Esophagus squamous epithelium (tissue), 4 donors: Measurements from ENCODE around the gene ATP11A.

Source experiments
- CTCF ChIP-seq, 6 experiments: fragments of 450-650 bp in 4 of 6; fragments of 200-600 bp in 2 of 6; sonication (generic) in 2 of 6; IDR thresholded peaks; one replicate each; pipeline ENCODE4 v1.5.1; 2016 to 2019; ENCODE audit warnings: antibody characterized with exemption in 6 of 6, mild to moderate bottlenecking in 4 of 6, moderate library complexity in 4 of 6
- POLR2A ChIP-seq, 4 donors: fragments of 450-650 bp; IDR thresholded peaks; one replicate each; pipeline ENCODE4 v1.6.1; 2017; ENCODE audit warnings: antibody characterized with exemption in 4 of 4, mild to moderate bottlenecking in 4 of 4, moderate library complexity in 3 of 4

- TF ChIP-seq CTCF (IDR thresholded peaks at IDR 0.05), result no peak
- no peak for TF ChIP-seq POLR2A (IDR thresholded peaks at IDR 0.05)
These were observed 189.5 kb downstream of the ATP11A start for GRCh38 chr13:112879283-112879833.
